Measurements from ENCODE around the gene DOCK2.
"Not testable (repeated sequence)": the region's sequence is repeated elsewhere in the genome, so short reads cannot be mapped to it uniquely, and the experiment has no call there.

Gene DOCK2

GRCh38 chr5:169716287-169716686 is 79.2 kb downstream of the DOCK2 start:
- in situ Hi-C loops (cut with MboI; ENCODE audit: low sequenced_read_pairs): no loop called here

- in situ Hi-C loops (cut with MboI; ENCODE audit: low sequenced_read_pairs): no loop called here
Observed at GRCh38 chr5:169717288-169717687, 80.2 kb downstream of the DOCK2 start.

GRCh38 chr5:169719360-169720314 is 82.6 kb downstream of the DOCK2 start:
- in situ Hi-C loops (cut with MboI; ENCODE audit: low sequenced_read_pairs): no loop called here

- in situ Hi-C loops (cut with MboI; ENCODE audit: low sequenced_read_pairs): no loop called here
Observed at GRCh38 chr5:169721771-169722170, 84.7 kb downstream of the DOCK2 start.

GRCh38 chr5:169723103-169723831 is 86.2 kb downstream of the DOCK2 start:
- in situ Hi-C loops (cut with MboI; ENCODE audit: low sequenced_read_pairs): no loop called here

- in situ Hi-C loops (cut with MboI; ENCODE audit: low sequenced_read_pairs): no loop called here
Observed at GRCh38 chr5:169724303-169725087, 87.4 kb downstream of the DOCK2 start.

- in situ Hi-C loops (cut with MboI; ENCODE audit: low sequenced_read_pairs): not testable (repeated sequence)
Observed at GRCh38 chr5:169725665-169726064, 88.6 kb downstream of the DOCK2 start.

- in situ Hi-C loops (cut with MboI; ENCODE audit: low sequenced_read_pairs): no loop called here
Observed at GRCh38 chr5:169728418-169728817, 91.3 kb downstream of the DOCK2 start.

GRCh38 chr5:169731221-169731620 is 94.1 kb downstream of the DOCK2 start:
- in situ Hi-C loops (cut with MboI; ENCODE audit: low sequenced_read_pairs): no loop called here

- in situ Hi-C loops (cut with MboI; ENCODE audit: low sequenced_read_pairs): no loop called here
Observed at GRCh38 chr5:169732841-169733240, 95.8 kb downstream of the DOCK2 start.

- in situ Hi-C loops (cut with MboI; ENCODE audit: low sequenced_read_pairs): no loop called here
Observed at GRCh38 chr5:169735913-169736312, 98.8 kb downstream of the DOCK2 start.

GRCh38 chr5:169736653-169737052 is 99.6 kb downstream of the DOCK2 start:
- in situ Hi-C loops (cut with MboI; ENCODE audit: low sequenced_read_pairs): no loop called here

- in situ Hi-C loops (cut with MboI; ENCODE audit: low sequenced_read_pairs): no loop called here
Observed at GRCh38 chr5:169740435-169740834, 103.4 kb downstream of the DOCK2 start.

- in situ Hi-C loops (cut with MboI; ENCODE audit: low sequenced_read_pairs): no loop called here
Observed at GRCh38 chr5:169742771-169743296, 105.8 kb downstream of the DOCK2 start.

GRCh38 chr5:169744336-169744735 is 107.3 kb downstream of the DOCK2 start:
- in situ Hi-C loops (cut with MboI; ENCODE audit: low sequenced_read_pairs): no loop called here

GRCh38 chr5:169745441-169746146 is 108.5 kb downstream of the DOCK2 start:
- in situ Hi-C loops (cut with MboI; ENCODE audit: low sequenced_read_pairs): no loop called here

- in situ Hi-C loops (cut with MboI; ENCODE audit: low sequenced_read_pairs): no loop called here
Observed at GRCh38 chr5:169746147-169746694, 109.1 kb downstream of the DOCK2 start.

GRCh38 chr5:169748174-169748573 is 111.1 kb downstream of the DOCK2 start:
- in situ Hi-C loops (cut with MboI; ENCODE audit: low sequenced_read_pairs): no loop called here

- in situ Hi-C loops (cut with MboI; ENCODE audit: low sequenced_read_pairs): no loop called here
Observed at GRCh38 chr5:169749295-169749694, 112.2 kb downstream of the DOCK2 start.

GRCh38 chr5:169751490-169751889 is 114.4 kb downstream of the DOCK2 start:
- in situ Hi-C loops (cut with MboI; ENCODE audit: low sequenced_read_pairs): no loop called here
